Smooth muscle cell (in vitro differentiated cells): Measurements from ENCODE around the gene PXDN. TPM values are rescaled to one million over a fixed set of nuclear protein-coding genes. Genes with fewer than 3 reads are reported as not detected.

Source experiments
- DNase-seq: peaks from one replicate; lab custom pipeline; 2025; ENCODE audit not compliant: unreplicated experiment; lab: John Stamatoyannopoulos, UW
- H2AFZ ChIP-seq: fragments of 200-600 bp; sonication (generic); 2 replicates; pipeline ENCODE4 v1.6.0; 2016; ENCODE audit warnings: antibody characterized with exemption, low read depth, mild to moderate bottlenecking
- H3F3A ChIP-seq: fragments of 200-600 bp; sonication (generic); 2 replicates; pipeline ENCODE4 v1.6.0; 2017; ENCODE audit warnings: antibody characterized with exemption, low read depth
- H3K27ac ChIP-seq: fragments of 200-600 bp; sonication (generic); 2 replicates; pipeline ENCODE4 v1.5.1; 2016; ENCODE audit warnings: low read depth, mild to moderate bottlenecking
- H3K27me3 ChIP-seq: fragments of 200-600 bp; sonication (generic); 2 replicates; pipeline ENCODE4 v1.6.1; 2016; ENCODE audit warnings: low read depth, mild to moderate bottlenecking
- H3K36me3 ChIP-seq: fragments of 200-600 bp; sonication (generic); 2 replicates; pipeline ENCODE4 v1.5.1; 2016; ENCODE audit warnings: low read depth
- H3K4me1 ChIP-seq: fragments of 200-600 bp; sonication (generic); 2 replicates; pipeline ENCODE4 v1.5.1; 2016; ENCODE audit warnings: low read depth
- H3K4me2 ChIP-seq: fragments of 200-600 bp; sonication (generic); 2 replicates; pipeline ENCODE4 v1.6.0; 2016; ENCODE audit warnings: mild to moderate bottlenecking
- H3K4me3 ChIP-seq: fragments of 200-600 bp; sonication (generic); 2 replicates; pipeline ENCODE4 v1.5.1; 2016; ENCODE audit warnings: mild to moderate bottlenecking
- H3K79me2 ChIP-seq: fragments of 200-600 bp; sonication (generic); 2 replicates; pipeline ENCODE4 v1.6.0; 2016; ENCODE audit warnings: low read depth, mild to moderate bottlenecking
- H3K9ac ChIP-seq: fragments of 200-600 bp; sonication (generic); 2 replicates; pipeline ENCODE4 v1.6.0; 2016; ENCODE audit warnings: low read depth
- H3K9me3 ChIP-seq: fragments of 200-600 bp; sonication (generic); replicated peaks from 2 replicates; pipeline ENCODE4 v1.5.1; 2016; ENCODE audit warnings: low read depth
- H4K20me1 ChIP-seq: fragments of 200-600 bp; sonication (generic); 2 replicates; pipeline ENCODE4 v1.6.0; 2016; ENCODE audit warnings: low read depth
- CTCF ChIP-seq: fragments of 200-600 bp; sonication (generic); IDR thresholded peaks from 2 replicates; pipeline ENCODE4 v1.5.1; 2017; ENCODE audit warnings: borderline replicate concordance, mild to moderate bottlenecking, antibody characterized with exemption; ENCODE audit not compliant: insufficient read depth, poor library complexity, severe bottlenecking
- WGBS: methylation state at CpG from one replicate; pipeline ENCODE4 v1.1.7; 2016; ENCODE audit warnings: low lambda C conversion rate; 5-methylcytosine and 5-hydroxymethylcytosine counted together
- polyA plus RNA-seq: library from polyadenylated mRNA; unstranded; fragments of >200 nt; fragmentation: Nextera tagmentation; extraction: Ambion mirVana; gene quantifications from 2 replicates; pipeline ENCODE4 v1.2.1, GENCODE V29; 2016
- total RNA-seq: library from RNA; depleted of rRNA; stranded (reverse); fragments of >200 nt; gene quantifications from 2 replicates; pipeline ENCODE4 v1.2.3, GENCODE V29; 2014

PXDN gene
- total and polyA plus RNA-seq, 2 experiments from 2014 or later: 328 to 333 TPM

DNA sequence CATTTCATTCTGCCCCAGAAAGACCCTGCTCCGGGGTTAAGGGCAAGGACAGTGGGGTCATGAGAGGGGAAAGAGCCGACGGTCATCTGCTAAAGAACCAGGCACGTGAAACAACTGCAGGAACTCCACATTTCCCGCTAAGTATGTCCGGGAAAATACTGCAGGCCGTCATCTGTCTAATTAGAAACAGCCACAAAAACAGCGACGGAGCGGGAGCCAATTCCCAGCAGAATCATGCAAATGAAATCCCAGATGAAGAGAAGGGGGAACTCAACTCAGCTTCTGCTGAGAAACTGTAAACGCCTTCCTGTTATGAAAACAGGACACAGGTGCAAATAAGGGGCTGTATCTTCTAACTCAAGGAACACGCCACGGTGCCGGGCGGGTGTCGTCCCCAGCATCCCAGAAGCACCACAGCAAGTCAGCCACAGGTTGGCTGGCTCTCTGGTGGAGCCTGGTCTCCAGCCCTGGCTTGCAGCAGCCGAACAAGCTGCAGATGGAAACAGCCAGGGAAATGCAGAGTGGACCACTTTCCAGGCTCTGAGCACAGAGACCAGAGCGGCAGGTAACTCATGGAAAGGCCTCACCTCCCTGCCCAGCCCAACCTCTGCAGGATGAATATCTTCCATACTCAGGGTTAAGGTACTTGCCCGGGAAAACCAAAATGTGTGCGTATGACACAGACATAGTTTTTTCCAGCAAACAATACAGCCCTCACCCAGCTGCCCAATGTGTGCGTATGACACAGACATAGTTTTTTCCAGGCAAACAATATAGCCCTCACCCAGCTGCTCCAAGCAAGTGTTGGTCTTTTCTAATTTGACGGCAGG, 28.9 kb downstream of the PXDN start:
- H4K20me1 ChIP-seq: peaks cover 93% of the 10 kb centered on the region
- no peak for TF ChIP-seq CTCF
- WGBS: 54% methylated on average over 22 of the region's 22 CpGs
- H2AFZ ChIP-seq: no peak overlapping the region
- H3K4me2 ChIP-seq: peak overlapping the region; percentile 16
- H3K79me2 ChIP-seq: peaks cover 87% of the 10 kb centered on the region
- H3F3A ChIP-seq: no peaks in the 10 kb centered on the region
- DNase-seq: no peak
- H3K4me3 ChIP-seq: no peak overlapping the region
- H3K9ac ChIP-seq: no peak overlapping the region
- no peaks in the 10 kb centered on the region for H3K27me3 ChIP-seq
- H3K27ac ChIP-seq: peak overlapping the region; percentile 31
- peaks cover 37% of the 10 kb centered on the region for H3K4me1 ChIP-seq
- no peaks in the 10 kb centered on the region for H3K9me3 ChIP-seq
- no peaks in the 10 kb centered on the region for H3K36me3 ChIP-seq

- no peaks in the 10 kb centered on the region for H3K9me3 ChIP-seq
- peak overlapping the region; percentile 16 for H3K4me2 ChIP-seq
- no peak overlapping the region for H2AFZ ChIP-seq
- peaks cover 37% of the 10 kb centered on the region for H3K4me1 ChIP-seq
- WGBS: 92% methylated on average over 17 of the region's 17 CpGs
- H3K4me3 ChIP-seq: no peak overlapping the region
- no peak overlapping the region for H3K9ac ChIP-seq
- DNase-seq: no peak
- TF ChIP-seq CTCF: no peak
- H4K20me1 ChIP-seq: peaks cover 94% of the 10 kb centered on the region
- no peaks in the 10 kb centered on the region for H3F3A ChIP-seq
- no peaks in the 10 kb centered on the region for H3K27me3 ChIP-seq
- H3K36me3 ChIP-seq: no peaks in the 10 kb centered on the region
- H3K79me2 ChIP-seq: peaks cover 92% of the 10 kb centered on the region
- peak overlapping the region; percentile 31 for H3K27ac ChIP-seq
These were observed 29.8 kb downstream of the PXDN start for GRCh38 chr2:1714291-1715064.

- 97% methylated on average over 10 of the region's 10 CpGs for WGBS
- no peak overlapping the region for H3K27ac ChIP-seq
- peaks cover 94% of the 10 kb centered on the region for H4K20me1 ChIP-seq
- H3K4me2 ChIP-seq: no peak overlapping the region
- no peak overlapping the region for H3K4me3 ChIP-seq
- peaks cover 37% of the 10 kb centered on the region for H3K4me1 ChIP-seq
- H3K36me3 ChIP-seq: no peaks in the 10 kb centered on the region
- no peaks in the 10 kb centered on the region for H3F3A ChIP-seq
- TF ChIP-seq CTCF: no peak
- no peak overlapping the region for H3K9ac ChIP-seq
- H3K79me2 ChIP-seq: peaks cover 91% of the 10 kb centered on the region
- H2AFZ ChIP-seq: no peak overlapping the region
- no peaks in the 10 kb centered on the region for H3K9me3 ChIP-seq
- H3K27me3 ChIP-seq: no peaks in the 10 kb centered on the region
- no peak for DNase-seq
These were observed 30.5 kb downstream of the PXDN start for GRCh38 chr2:1713839-1714236.
